ENCODE measurements around the gene CATSPER2.
"Not testable (repeated sequence)": the region's sequence is repeated elsewhere in the genome, so short reads cannot be mapped to it uniquely, and the experiment has no call there.

DNA sequence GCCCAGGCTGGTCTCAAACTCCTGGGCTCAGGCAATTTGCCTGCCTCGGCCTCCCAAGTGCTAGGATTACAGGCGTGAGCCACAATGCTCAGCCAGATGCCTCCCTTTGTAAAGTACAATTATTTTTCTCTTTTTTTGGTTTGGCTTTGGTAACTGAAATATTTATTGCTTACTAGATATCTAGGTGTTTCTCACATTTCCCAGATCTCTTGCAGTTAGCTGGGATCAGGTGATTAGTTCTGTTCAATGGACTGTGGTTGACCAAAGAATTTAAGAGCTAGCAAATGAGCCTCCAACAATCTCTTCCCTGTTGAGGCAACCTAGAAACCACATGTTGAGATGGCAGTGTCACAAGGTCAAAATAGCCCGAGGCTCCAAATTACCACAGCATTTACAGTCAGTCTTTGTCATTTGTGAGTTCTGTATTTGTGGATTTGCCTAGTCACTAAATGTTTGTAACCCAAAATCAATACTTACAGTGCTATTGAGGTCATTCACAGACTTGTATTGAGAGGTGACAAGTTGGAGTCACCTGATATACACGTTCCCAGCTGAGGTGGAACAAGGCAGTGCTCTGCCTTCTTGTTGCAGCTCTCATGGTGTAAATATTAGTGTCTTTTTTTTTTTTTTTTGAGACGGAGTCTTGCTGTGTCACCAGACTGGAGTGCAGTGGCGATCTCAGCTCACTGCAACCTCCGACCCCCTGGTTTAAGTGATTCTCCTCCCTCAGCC, 26.4 kb downstream of the CATSPER2 start:
- TF ChIP-seq, protein P1, sequence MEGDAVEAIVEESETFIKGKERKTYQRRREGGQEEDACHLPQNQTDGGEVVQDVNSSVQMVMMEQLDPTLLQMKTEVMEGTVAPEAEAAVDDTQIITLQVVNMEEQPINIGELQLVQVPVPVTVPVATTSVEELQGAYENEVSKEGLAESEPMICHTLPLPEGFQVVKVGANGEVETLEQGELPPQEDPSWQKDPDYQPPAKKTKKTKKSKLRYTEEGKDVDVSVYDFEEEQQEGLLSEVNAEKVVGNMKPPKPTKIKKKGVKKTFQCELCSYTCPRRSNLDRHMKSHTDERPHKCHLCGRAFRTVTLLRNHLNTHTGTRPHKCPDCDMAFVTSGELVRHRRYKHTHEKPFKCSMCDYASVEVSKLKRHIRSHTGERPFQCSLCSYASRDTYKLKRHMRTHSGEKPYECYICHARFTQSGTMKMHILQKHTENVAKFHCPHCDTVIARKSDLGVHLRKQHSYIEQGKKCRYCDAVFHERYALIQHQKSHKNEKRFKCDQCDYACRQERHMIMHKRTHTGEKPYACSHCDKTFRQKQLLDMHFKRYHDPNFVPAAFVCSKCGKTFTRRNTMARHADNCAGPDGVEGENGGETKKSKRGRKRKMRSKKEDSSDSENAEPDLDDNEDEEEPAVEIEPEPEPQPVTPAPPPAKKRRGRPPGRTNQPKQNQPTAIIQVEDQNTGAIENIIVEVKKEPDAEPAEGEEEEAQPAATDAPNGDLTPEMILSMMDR (conservative IDR thresholded peaks at IDR 0.05) = not testable (repeated sequence)
- not testable (repeated sequence) for TF ChIP-seq EZH2 (IDR thresholded peaks at IDR 0.05; ENCODE audit: low read depth)
